Measurements from ENCODE around the gene ZNF664. TPM values are rescaled to one million over a fixed set of nuclear protein-coding genes. Genes with fewer than 3 reads are reported as not detected.

ZNF664 gene
- total RNA-seq, 1 experiment from 2014 or later = 87.6 TPM

DNA sequence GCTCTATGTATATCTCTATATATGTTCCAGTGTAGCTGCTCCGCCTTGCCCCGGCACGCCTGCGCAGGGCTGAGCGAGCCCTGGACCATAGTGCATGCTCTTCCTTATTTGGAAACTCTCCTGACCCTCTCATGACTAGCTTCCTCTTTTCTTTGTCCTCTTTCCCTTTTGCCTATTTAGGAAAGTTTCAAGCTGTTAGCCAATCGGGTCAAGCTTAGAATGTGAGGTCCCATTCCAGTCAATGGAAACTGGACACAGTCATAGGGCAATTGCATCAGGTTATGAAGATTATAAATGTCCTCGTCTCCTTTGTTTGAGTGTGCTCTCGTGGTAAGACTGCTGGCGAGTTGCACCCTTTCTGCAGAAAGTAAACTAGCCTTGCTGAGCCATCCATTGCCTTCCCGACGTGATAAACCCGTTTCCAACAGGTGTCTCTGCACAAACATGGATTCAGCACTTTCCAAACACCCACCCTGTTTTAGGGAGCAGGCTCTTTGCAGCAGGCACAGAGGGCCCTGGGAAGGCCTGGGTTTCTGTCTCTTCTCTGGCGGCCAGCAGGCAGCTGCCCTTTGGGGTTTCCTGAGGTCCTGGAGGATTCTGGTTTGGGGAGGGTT is 31.3 kb upstream of the ZNF664 start:
- Histone ChIP-seq H3K9me3 (ENCODE audit: insufficient read depth, low read depth) (no peaks in the 10 kb centered on the region; the same call in 1 of the 2 replicates), H3K4me2 (no peak overlapping the region), H3K27ac (no peak overlapping the region), H3K79me2 (ENCODE audit: low read depth) (no peaks in the 10 kb centered on the region), H3K4me3 (no peak overlapping the region), H3K9me2 (ENCODE audit: insufficient read depth) (no peaks in the 10 kb centered on the region), H3K36me3 (ENCODE audit: low read depth) (no peaks in the 10 kb centered on the region), H3K27me3 (ENCODE audit: insufficient read depth, low read depth) (no peaks in the 10 kb centered on the region), H3K4me1 (replicated peaks; ENCODE audit: insufficient read depth) (no peaks in the 10 kb centered on the region), H4K20me1 (ENCODE audit: insufficient read depth) (no peaks in the 10 kb centered on the region), H2AFZ (no peak overlapping the region), H3F3A (ENCODE audit: insufficient read depth, low read depth) (no peaks in the 10 kb centered on the region)
- DNase-seq = no peak
- TF ChIP-seq EZH2 (IDR thresholded peaks at IDR 0.05; ENCODE audit: low read depth) = no peak
- TF ChIP-seq CTCF (conservative IDR thresholded peaks at IDR 0.05) = no peak
- intact Hi-C loops (cut with micrococcal nuclease; ENCODE audit: unreplicated experiment) = no loop called here
- POLR2A ChIA-PET (ENCODE audit: unreplicated experiment) = no interaction called here
- no TSS peak for BruUV-seq (replicated peaks)
- CTCF ChIA-PET = no interaction called here

DNA sequence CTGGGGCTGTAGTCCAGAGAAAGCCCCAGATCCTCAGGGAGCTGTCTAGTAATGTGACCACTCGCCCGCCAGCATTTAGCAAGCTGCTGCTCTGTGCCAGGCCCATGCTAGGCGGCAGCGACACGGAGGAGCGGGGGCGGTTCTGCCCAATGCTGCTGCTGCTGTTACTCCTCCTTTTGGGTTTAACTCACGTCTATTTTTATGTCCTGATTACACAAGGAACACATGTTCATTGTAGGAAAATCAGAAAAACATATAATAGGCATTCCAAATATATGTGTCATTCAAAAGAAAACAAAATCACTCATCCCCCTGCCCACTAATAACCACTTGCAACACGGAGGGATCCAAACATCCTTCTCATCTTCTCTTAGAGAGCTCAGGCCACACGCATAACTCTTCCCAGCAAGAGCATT is 30.8 kb upstream of the ZNF664 start:
- Histone ChIP-seq H3K36me3 (ENCODE audit: low read depth) (no peaks in the 10 kb centered on the region), H3K27me3 (ENCODE audit: insufficient read depth, low read depth) (no peaks in the 10 kb centered on the region), H3F3A (ENCODE audit: insufficient read depth, low read depth) (no peaks in the 10 kb centered on the region), H3K9me2 (ENCODE audit: insufficient read depth) (no peaks in the 10 kb centered on the region), H2AFZ (no peak overlapping the region), H4K20me1 (ENCODE audit: insufficient read depth) (no peaks in the 10 kb centered on the region), H3K9me3 (ENCODE audit: insufficient read depth, low read depth) (no peaks in the 10 kb centered on the region; the same call in 1 of the 2 replicates), H3K4me2 (no peak overlapping the region), H3K4me3 (no peak overlapping the region), H3K79me2 (ENCODE audit: low read depth) (no peaks in the 10 kb centered on the region), H3K4me1 (replicated peaks; ENCODE audit: insufficient read depth) (no peaks in the 10 kb centered on the region), H3K27ac (no peak overlapping the region)
- intact Hi-C loops (cut with micrococcal nuclease; ENCODE audit: unreplicated experiment) = no loop called here
- BruUV-seq (replicated peaks) = no TSS peak
- DNase-seq = no peak
- CTCF ChIA-PET = no interaction called here
- POLR2A ChIA-PET (ENCODE audit: unreplicated experiment) = no interaction called here
- TF ChIP-seq CTCF (conservative IDR thresholded peaks at IDR 0.05) (no peak), EZH2 (IDR thresholded peaks at IDR 0.05; ENCODE audit: low read depth) (no peak)

- no TSS peak for BruUV-seq (replicated peaks)
- Histone ChIP-seq H3K9me2 (ENCODE audit: insufficient read depth) (no peaks in the 10 kb centered on the region), H2AFZ (no peak overlapping the region), H4K20me1 (ENCODE audit: insufficient read depth) (no peaks in the 10 kb centered on the region), H3K4me1 (replicated peaks; ENCODE audit: insufficient read depth) (no peaks in the 10 kb centered on the region), H3K4me3 (no peak overlapping the region), H3K27ac (no peak overlapping the region), H3K79me2 (ENCODE audit: low read depth) (no peaks in the 10 kb centered on the region), H3F3A (ENCODE audit: insufficient read depth, low read depth) (no peaks in the 10 kb centered on the region), H3K9me3 (ENCODE audit: insufficient read depth, low read depth) (no peaks in the 10 kb centered on the region; the same call in 1 of the 2 replicates), H3K36me3 (ENCODE audit: low read depth) (no peaks in the 10 kb centered on the region), H3K4me2 (no peak overlapping the region), H3K27me3 (ENCODE audit: insufficient read depth, low read depth) (no peaks in the 10 kb centered on the region)
- TF ChIP-seq CTCF (conservative IDR thresholded peaks at IDR 0.05) (no peak), EZH2 (IDR thresholded peaks at IDR 0.05; ENCODE audit: low read depth) (no peak)
- ChIA-PET POLR2A (ENCODE audit: unreplicated experiment) (no interaction called here), CTCF (no interaction called here)
- no peak for DNase-seq
- intact Hi-C loops (cut with micrococcal nuclease; ENCODE audit: unreplicated experiment) = no loop called here
These were observed 29.9 kb upstream of the ZNF664 start for GRCh38 chr12:123942911-123943648.
